ENCODE measurements around the gene BEST2.
A peak's percentile ranks its signal among the peaks of the same experiment; 100 is the strongest.

GRCh38 chr19:12793290-12794195 is 42.0 kb downstream of the BEST2 start:
- TF ChIP-seq CTCF (IDR thresholded peaks at IDR 0.05) (no peak), POLR2A (IDR thresholded peaks at IDR 0.05) (peak; percentile 67 to 87)
